ENCODE results near the gene EDA2R.
A peak's percentile ranks its signal among the peaks of the same experiment; 100 is the strongest.

DNA sequence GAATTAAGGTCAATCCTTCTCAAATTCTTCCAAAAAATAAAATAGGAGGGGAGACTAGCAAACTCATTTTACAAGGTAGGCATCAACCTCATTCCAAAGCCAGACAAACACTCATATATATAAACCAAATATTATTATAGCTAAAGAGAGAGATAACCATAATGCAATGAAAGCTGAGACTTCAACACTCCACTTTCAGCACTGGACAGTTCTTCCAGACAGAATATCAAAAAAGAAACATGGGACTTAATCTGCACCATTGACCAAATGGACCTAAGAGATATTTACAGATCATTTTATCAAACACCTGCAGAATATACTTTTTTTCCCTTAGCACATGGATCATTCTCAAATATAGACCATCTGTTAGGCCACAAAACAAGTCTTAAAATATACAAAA, 15.5 kb upstream of the EDA2R start:
- TF ChIP-seq TAF1 (IDR thresholded peaks at IDR 0.05; ENCODE audit: borderline replicate concordance, insufficient read depth, low read length) (no peak), POLR2AphosphoS5 (IDR thresholded peaks at IDR 0.05; ENCODE audit: low read depth, low read length) (no peak)
- TF ChIP-seq, protein P1, sequence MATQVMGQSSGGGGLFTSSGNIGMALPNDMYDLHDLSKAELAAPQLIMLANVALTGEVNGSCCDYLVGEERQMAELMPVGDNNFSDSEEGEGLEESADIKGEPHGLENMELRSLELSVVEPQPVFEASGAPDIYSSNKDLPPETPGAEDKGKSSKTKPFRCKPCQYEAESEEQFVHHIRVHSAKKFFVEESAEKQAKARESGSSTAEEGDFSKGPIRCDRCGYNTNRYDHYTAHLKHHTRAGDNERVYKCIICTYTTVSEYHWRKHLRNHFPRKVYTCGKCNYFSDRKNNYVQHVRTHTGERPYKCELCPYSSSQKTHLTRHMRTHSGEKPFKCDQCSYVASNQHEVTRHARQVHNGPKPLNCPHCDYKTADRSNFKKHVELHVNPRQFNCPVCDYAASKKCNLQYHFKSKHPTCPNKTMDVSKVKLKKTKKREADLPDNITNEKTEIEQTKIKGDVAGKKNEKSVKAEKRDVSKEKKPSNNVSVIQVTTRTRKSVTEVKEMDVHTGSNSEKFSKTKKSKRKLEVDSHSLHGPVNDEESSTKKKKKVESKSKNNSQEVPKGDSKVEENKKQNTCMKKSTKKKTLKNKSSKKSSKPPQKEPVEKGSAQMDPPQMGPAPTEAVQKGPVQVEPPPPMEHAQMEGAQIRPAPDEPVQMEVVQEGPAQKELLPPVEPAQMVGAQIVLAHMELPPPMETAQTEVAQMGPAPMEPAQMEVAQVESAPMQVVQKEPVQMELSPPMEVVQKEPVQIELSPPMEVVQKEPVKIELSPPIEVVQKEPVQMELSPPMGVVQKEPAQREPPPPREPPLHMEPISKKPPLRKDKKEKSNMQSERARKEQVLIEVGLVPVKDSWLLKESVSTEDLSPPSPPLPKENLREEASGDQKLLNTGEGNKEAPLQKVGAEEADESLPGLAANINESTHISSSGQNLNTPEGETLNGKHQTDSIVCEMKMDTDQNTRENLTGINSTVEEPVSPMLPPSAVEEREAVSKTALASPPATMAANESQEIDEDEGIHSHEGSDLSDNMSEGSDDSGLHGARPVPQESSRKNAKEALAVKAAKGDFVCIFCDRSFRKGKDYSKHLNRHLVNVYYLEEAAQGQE (IDR thresholded peaks at IDR 0.05; ENCODE audit: insufficient read depth in 1 of 2, low read depth in 2 of 2, low read length in 2 of 2), result peak in 1 of 2 experiments; percentile 69; a peak in 1 of 4 replicates
